Activated CD8-positive, alpha-beta memory T cell treated with anti-CD3 and anti-CD28 coated beads for 36 hours (primary cell): Measurements from ENCODE around the gene DBNDD2. TPM values are rescaled to one million over a fixed set of nuclear protein-coding genes. Genes with fewer than 3 reads are reported as not detected.

Experiments
- CTCF ChIA-PET: fragments of 350-600 bp; sonication (Branson Sonifier 250); formaldehyde crosslinking; loops from one replicate; lab custom pipeline; 2021; ENCODE audit warnings: antibody characterized with exemption; lab: Charles Lee
- POLR2A ChIA-PET: fragments of 350-600 bp; sonication (Branson Sonifier 250); formaldehyde crosslinking; loops from one replicate; lab custom pipeline; 2021; ENCODE audit warnings: antibody characterized with exemption; lab: Charles Lee
- total RNA-seq, 2 experiments: library from RNA; stranded (reverse); gene quantifications; one replicate each; pipeline ENCODE4 v1.2.3, GENCODE V29; 2021

DBNDD2 gene
- total RNA-seq, 2 experiments from 2014 or later: 10.4 to 10.6 TPM

DNA sequence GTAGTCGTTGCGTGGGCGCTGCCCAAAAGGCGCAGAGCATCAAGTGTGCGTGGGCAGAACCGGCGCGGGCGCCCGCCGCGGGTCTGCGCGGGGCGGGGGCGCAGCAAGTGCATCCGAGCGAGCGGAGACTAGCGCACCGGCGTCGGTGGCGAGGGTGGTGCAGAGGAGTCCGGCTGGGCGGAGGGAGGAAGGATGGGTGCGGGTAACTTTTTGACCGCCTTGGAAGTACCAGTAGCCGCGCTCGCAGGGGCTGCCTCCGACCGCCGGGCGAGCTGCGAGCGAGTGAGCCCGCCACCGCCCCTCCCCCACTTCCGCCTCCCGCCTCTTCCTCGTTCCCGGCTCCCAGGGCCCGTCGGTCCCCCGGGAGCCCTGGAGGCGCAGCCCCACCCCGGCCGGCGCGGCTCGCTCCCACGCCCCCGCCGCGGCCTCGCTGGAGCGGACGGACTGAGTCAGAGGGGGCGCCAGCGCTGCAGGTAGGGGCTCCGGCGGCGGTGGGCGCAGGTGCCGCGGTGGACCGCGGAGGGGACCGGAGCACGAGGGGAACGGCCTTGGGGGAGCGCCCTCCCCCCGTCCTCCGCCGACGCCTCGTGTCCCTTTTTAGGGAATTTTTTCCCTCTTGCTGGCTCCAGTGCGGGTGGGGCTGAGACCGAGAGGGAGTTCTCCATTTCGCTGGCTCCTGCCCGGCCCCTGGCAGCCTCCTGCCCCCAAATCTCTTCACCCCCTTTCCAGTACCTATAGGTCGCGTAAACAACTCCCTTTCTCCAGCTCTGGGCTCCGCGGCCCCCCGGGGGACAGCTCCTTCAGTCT lies 1.6 kb upstream of the DBNDD2 start:
- POLR2A ChIA-PET: interaction anchor here (0.9 to 1.8 kb wide), 3 partner anchors 10 to 44 kb away, joined by 4 to 8 read pairs (median 4); partner anchors contain the start of genes PIGT and SYS1
- CTCF ChIA-PET: interaction anchor here (0.7 to 1.5 kb wide), 3 partner anchors 30 to 58 kb away, joined by 3 to 8 read pairs (median 8); no protein-coding TSS in a partner anchor

DNA sequence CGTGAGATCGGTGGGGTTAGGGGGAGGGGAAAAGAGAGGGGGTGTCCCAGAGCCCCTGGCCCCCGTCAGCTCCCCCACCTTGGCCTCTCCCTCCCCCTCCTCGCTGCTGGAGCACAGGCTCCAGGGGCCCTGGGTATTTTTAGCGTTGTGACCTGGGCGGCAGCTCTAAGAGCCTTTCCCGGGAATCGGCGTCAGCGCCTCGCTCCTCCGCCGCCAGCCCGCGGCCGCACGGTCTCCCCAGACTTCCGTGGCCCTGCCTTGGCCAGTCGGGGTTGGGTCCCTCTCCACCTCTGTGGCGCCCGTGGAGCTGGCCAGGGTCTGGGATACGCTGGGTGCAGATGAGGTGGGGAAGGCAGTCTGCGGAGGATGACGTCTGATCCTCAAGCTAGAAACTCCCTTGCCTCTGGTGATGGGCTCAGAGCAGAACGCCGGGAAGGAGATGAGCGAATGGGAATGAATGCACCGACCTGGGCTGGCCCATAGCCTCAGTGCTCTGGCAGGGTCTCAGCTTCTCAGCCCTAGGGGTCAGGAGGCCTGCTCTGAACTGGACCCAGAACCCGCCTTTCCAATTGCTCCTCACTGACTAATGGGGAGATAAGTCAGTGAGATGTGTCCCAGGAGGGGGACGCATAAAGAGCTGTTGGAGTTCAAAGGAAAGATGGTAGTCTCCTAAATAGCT lies 883 bp upstream of the DBNDD2 start:
- CTCF ChIA-PET: interaction anchor here (0.7 to 1.5 kb wide), 5 partner anchors 22 to 58 kb away, joined by 3 to 8 read pairs (median 3); no protein-coding TSS in a partner anchor
- POLR2A ChIA-PET: interaction anchor here (0.9 to 1.8 kb wide), 3 partner anchors 9 to 45 kb away, joined by 4 to 8 read pairs (median 4); partner anchors contain the start of genes PIGT and SYS1

DNA sequence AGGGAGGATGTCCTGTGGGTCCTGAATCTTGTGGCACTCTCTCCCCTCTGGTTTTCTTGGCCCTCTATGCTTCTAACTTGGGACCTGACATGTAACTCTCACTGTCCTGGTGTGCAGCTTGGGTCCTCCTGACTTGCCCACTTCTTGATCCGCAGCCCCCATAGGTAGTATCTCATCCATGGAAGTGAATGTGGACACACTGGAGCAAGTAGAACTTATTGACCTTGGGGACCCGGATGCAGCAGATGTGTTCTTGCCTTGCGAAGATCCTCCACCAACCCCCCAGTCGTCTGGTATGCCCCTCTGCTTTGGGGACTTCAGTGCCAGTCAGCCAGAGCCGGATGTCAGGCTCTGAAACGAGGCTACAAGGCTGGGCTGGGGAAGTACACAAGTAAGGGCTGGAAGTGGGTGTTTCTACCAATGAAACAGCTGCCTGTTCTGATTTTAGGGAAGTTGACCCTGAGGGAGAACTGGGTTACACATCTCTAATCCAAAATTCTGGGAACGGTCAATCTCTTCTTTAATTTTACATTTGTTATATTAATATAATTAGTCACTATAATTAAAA lies 641 bp downstream of the DBNDD2 start:
- CTCF ChIA-PET: no interaction called here
- POLR2A ChIA-PET: no interaction called here

DNA sequence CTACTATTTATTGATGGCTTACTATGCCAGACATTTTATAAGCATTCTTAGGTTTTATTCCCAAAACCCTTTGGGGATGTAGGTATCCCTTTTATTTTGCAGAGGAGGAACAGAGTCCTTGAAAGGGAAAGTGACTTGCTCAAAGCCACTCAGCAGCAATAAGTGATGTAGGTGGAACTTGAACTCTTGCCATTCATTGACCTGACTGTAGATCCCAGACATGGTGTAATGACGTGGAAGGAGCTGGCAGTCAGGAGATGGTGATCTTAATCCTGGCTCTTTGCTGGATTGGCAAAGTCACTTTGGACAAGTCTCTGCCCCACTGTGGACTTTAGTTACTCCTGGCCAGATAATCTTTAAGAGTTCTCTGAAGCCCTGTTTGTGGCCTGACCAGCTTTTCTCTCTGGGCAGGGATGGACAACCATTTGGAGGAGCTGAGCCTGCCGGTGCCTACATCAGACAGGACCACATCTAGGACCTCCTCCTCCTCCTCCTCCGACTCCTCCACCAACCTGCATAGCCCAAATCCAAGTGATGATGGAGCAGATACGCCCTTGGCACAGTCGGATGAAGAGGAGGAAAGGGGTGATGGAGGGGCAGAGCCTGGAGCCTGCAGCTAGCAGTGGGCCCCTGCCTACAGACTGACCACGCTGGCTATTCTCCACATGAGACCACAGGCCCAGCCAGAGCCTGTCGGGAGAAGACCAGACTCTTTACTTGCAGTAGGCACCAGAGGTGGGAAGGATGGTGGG lies 1.6 kb downstream of the DBNDD2 start:
- POLR2A ChIA-PET: no interaction called here
- CTCF ChIA-PET: interaction anchor here (0.9 to 1.1 kb wide), 2 partner anchors 49 to 90 kb away, joined by 3 read pairs; no protein-coding TSS in a partner anchor

DNA sequence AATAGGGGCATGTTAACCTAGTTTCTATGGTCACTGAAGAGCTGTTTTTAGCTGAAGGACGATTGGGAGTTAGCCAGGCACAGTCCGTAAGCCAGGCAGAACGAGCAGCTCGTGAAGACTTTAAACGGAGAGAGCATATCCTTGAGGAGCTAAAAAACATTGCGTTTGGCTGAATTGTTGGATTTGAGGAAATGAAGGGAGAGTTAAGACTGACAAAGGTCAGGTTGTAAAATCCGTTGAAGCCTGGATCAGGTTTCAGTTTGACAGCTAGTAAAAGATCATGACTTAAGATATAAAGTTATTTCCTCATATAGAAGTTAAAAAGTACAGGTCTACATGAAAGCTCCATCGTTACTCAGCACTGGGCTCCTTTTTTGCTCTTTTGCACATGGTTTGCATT lies 2.8 kb downstream of the DBNDD2 start:
- ChIA-PET CTCF (interaction anchor here (1.0 kb wide), 1 partner anchor 14 kb away, joined by 5 read pairs; no protein-coding TSS in a partner anchor), POLR2A (no interaction called here)

DNA sequence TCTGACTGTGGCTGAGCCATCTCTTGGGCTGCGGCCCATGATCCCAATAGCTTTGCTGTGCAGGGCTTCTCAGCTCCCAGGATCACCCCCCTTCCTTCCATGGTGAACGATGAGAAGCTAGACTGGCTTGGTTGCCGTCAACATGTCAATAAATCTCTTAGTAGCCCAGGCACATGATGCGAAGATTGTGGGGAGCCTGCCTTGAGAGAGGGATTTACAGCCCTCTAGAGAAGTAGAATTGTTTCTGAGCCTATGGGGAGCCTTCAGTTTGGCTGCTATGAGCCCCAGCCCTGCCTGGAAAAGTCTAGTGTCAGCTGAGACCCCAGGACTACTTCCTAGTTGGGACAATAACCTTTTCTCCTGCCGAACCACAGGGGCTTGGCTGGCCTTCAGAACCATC lies 4.6 kb downstream of the DBNDD2 start:
- POLR2A ChIA-PET: no interaction called here
- CTCF ChIA-PET: interaction anchor here (0.9 to 2.9 kb wide), 3 partner anchors 24 to 46 kb away, joined by 3 to 17 read pairs (median 3); no protein-coding TSS in a partner anchor

DNA sequence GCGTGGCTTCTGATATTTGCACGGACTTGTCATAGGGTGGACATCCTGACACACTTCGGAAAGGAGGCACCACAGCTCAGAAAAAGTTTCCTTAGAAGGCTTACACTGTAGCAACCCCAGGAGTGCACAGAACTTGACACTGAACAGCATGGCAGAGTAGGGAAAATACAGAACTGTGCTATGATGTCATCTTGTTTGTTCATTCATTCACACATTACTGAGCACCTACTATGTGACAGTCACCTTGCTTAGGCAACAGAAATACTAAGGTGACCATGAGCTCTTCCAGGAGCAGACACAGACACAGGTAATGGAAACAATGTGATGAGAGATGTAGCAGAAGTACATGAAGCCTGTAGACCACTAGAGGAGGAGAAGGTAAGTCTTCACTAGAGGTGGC lies 5.4 kb downstream of the DBNDD2 start:
- POLR2A ChIA-PET: no interaction called here
- CTCF ChIA-PET: interaction anchor here (1.7 to 2.9 kb wide), 2 partner anchors 23 to 40 kb away, joined by 3 to 17 read pairs; no protein-coding TSS in a partner anchor

DNA sequence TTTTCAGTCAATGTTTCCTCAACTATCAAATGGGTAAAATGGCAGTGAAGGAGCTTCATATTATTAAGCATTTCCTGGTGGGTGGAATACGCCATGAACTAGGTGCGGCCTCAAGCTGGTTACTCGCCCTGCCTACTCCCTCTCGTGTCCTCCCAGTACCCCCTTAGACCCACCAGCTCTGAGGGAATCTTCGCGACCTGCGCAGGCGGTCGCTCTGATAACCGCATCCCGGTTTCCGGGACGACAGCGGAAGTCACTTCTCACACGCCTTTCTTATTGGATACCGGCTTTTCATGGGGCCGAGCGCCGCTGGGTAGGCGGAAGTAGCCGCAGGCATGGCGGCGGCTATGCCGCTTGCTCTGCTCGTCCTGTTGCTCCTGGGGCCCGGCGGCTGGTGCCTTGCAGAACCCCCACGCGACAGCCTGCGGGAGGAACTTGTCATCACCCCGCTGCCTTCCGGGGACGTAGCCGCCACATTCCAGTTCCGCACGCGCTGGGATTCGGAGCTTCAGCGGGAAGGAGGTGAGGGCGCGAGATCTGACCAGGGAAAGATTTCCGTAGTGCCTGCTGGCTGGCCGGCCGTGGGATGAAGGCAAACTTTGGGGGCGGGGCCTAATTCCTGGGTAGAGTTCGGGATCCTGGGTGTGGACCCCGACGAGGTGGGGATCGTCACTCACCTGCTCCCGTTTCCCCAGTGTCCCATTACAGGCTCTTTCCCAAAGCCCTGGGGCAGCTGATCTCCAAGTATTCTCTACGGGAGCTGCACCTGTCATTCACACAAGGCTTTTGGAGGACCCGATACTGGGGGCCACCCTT lies 7.9 kb downstream of the DBNDD2 start, which contains the start of gene PIGT:
PIGT (plus strand) TSS at position 320 of the 816 bp plus-strand sequence; CDS start at position 336, 16 bp downstream.
- ChIA-PET CTCF (interaction anchor here (1.3 to 5.0 kb wide), 4 partner anchors 21 to 355 kb away, joined by 3 to 26 read pairs (median 16); partner anchors contain the start of gene SYS1), POLR2A (interaction anchor here (0.9 to 1.9 kb wide), 3 partner anchors 9 to 53 kb away, joined by 5 to 9 read pairs (median 8); partner anchors contain the start of genes DBNDD2 and SYS1)

DNA sequence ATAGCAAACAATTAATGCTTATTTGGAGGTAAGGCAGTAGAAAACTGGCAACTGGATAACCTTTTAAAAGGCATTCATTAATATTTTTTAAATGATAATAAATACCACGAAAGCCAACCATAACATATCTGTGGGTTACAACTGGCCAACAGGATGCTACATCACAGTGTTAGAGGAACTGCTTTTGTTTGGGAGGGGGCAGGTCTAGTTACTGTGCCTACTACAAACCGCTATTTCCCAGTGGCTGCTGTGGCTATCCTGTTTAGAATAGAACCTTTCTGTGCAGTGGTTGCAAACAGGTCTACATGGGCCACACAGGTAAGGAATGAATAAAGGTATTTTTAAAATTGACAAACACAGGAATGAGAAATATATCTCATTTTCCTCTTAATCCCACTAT lies 8.8 kb downstream of the DBNDD2 start:
- ChIA-PET POLR2A (interaction anchor here (1.7 to 1.9 kb wide), 2 partner anchors 10 to 43 kb away, joined by 8 to 9 read pairs; partner anchors contain the start of gene DBNDD2), CTCF (interaction anchor here (2.6 to 5.0 kb wide), 3 partner anchors 20 to 53 kb away, joined by 13 to 26 read pairs (median 19); partner anchors contain the start of gene SYS1)

DNA sequence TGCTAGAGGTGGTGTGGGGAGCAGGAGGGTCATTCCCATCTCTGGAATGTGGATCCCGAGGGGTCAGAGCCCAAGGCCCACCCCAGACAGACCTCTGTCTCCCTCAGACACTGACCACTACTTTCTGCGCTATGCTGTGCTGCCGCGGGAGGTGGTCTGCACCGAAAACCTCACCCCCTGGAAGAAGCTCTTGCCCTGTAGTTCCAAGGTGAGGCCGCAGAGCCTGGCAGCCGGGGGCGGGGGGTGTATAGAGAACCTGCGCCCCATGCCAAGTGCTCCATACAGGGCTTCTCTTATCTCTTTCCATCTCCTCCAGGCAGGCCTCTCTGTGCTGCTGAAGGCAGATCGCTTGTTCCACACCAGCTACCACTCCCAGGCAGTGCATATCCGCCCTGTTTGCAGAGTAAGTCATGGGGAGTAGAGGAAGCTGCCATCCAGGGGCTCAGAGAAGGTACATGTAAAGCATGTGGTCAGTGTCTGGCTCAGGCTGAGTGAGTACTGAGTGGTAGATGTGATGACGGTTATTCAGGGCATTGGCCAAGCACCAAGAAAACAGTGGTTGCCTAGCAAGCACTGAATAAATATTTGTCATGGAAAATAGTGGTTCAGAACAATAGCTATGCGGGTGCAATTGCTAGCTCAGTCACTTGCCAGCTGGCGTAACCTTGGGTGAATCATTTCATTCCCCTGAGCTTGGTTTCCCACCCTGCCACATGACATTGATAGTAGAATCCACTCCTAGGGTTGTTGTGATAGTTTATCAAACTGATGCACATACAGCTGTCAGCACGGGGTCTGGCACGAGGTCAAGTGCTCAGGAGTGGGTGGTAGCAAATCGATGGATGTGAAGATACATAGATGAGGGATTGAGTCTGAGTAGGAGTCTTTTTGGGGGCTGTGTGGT lies 11.4 kb downstream of the DBNDD2 start:
- POLR2A ChIA-PET: interaction anchor here (0.5 to 2.0 kb wide), 6 partner anchors 13 to 57 kb away, joined by 3 to 8 read pairs (median 4); partner anchors contain the start of gene SYS1
- CTCF ChIA-PET: interaction anchor here (0.9 to 5.0 kb wide), 5 partner anchors 17 to 56 kb away, joined by 3 to 26 read pairs (median 7); partner anchors contain the start of gene SYS1

DNA sequence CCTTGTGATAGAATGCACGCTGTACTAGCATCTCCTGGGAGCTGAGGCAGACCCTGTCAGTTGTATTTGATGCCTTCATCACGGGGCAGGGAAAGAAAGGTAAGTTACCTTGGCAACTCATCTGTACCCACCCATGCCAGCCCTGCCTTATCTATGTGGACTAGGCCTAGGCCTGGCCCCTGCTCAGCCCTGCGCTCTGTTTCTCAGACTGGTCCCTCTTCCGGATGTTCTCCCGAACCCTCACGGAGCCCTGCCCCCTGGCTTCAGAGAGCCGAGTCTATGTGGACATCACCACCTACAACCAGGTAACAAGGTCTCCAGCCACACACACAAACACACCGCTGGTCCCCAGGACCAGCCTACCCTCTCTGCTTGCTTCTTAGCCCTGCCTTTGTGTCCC lies 12.0 kb downstream of the DBNDD2 start:
- ChIA-PET POLR2A (interaction anchor here (0.8 to 1.2 kb wide), 3 partner anchors 15 to 58 kb away, joined by 3 to 4 read pairs (median 4); partner anchors contain the start of gene SYS1), CTCF (interaction anchor here (0.9 to 5.0 kb wide), 4 partner anchors 16 to 57 kb away, joined by 3 to 26 read pairs (median 12); partner anchors contain the start of gene SYS1)

DNA sequence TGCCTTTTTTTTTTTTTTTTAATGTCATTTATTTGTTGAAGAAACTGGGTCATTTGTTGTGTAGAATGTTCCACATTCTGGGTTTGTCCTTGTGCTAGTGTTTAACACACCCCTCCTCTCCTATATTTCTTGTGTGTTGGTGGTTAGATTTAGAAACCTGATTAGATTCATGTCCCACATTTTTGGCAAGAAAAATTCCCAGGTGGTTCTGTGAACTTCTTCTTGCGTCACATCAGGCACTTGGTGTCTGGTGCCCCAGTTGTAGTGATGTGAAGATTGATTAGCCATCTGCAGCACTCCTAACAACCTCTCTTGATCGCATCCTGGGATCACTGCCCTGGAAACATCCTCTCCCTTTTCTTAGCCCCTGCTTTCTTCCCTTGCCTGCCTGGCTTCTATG lies 15.6 kb downstream of the DBNDD2 start:
- ChIA-PET POLR2A (no interaction called here), CTCF (no interaction called here)

DNA sequence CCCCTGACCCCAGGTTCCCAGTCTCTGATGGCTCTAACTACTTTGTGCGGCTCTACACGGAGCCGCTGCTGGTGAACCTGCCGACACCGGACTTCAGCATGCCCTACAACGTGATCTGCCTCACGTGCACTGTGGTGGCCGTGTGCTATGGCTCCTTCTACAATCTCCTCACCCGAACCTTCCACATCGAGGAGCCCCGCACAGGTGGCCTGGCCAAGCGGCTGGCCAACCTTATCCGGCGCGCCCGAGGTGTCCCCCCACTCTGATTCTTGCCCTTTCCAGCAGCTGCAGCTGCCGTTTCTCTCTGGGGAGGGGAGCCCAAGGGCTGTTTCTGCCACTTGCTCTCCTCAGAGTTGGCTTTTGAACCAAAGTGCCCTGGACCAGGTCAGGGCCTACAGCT lies 17.5 kb downstream of the DBNDD2 start:
- ChIA-PET CTCF (interaction anchor here (1.7 kb wide), 1 partner anchor 48 kb away, joined by 3 read pairs; no protein-coding TSS in a partner anchor), POLR2A (no interaction called here)

DNA sequence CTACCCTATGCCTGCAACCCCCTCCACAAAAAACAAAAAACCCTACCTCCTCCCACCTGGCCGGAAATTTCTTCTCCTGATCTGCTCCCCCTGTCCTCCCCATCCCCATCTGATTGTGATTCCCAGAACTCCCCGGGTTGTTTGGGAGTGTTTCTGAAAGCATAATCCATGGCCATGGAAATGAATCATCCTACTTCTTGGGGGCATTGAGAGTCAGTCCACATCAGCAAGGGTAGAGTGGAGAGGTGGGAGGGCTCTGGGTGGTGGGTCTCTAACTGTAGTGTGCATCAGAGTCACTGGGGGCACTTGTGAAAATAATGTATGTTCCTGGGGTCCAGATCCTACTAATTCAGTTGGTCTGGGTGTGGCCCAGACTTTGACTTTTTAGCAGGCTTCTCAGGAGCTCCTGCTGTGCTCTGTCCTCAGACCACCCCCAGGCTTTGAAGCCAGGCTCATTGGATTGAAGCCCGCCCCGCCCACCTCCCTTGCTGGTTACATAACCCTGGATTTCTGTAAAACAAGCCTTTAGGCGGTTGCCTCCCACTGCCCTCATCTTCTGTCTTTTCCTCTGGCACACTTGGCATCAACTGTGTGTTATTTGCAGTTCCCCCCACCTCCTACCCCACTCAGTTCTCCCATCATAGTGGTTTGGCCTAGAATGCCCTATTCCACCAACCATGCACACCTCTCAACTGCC lies 18.4 kb downstream of the DBNDD2 start:
- ChIA-PET CTCF (interaction anchor here (0.7 to 1.7 kb wide), 3 partner anchors 11 to 64 kb away, joined by 3 to 5 read pairs (median 4); partner anchors contain the start of gene SYS1), POLR2A (no interaction called here)
